Measurements from ENCODE around the gene CHERP.
"Not testable (repeated sequence)": the region's sequence is repeated elsewhere in the genome, so short reads cannot be mapped to it uniquely, and the experiment has no call there.

The CHERP gene

GRCh38 chr19:16576690-16577530 is 34.7 kb upstream of the CHERP start:
- DNase-seq (ENCODE audit: low spot score), result no peak

- no peak for DNase-seq (ENCODE audit: low spot score)
These were observed 33.8 kb upstream of the CHERP start for GRCh38 chr19:16575861-16576689.

GRCh38 chr19:16575282-16575681 is 33.0 kb upstream of the CHERP start:
- DNase-seq (ENCODE audit: low spot score), result no peak

GRCh38 chr19:16573925-16574324 is 31.7 kb upstream of the CHERP start:
- DNase-seq (ENCODE audit: low spot score), result no peak

GRCh38 chr19:16573296-16573695 is 31.1 kb upstream of the CHERP start:
- DNase-seq (ENCODE audit: low spot score), result no peak

GRCh38 chr19:16572332-16573211 is 30.3 kb upstream of the CHERP start, which contains the start of gene SLC35E1:
TSS of gene SLC35E1 (minus strand) at chr19:16572415. CDS start at chr19:16572364, 51 bp downstream.
- DNase-seq (ENCODE audit: low spot score), result peak; percentile 91

GRCh38 chr19:16571822-16572331 is 29.6 kb upstream of the CHERP start:
- peak; percentile 24 for DNase-seq (ENCODE audit: low spot score)

- DNase-seq (ENCODE audit: low spot score), result no peak
These were observed 29.0 kb upstream of the CHERP start for GRCh38 chr19:16571283-16571682.

- no peak for DNase-seq (ENCODE audit: low spot score)
These were observed 27.5 kb upstream of the CHERP start for GRCh38 chr19:16569609-16570320.

GRCh38 chr19:16566702-16567101 is 24.5 kb upstream of the CHERP start:
- no peak for DNase-seq (ENCODE audit: low spot score)

- peak; percentile 91 for DNase-seq (ENCODE audit: low spot score)
These were observed 23.9 kb upstream of the CHERP start for GRCh38 chr19:16566161-16566560.

- no peak for DNase-seq (ENCODE audit: low spot score)
These were observed 22.6 kb upstream of the CHERP start for GRCh38 chr19:16564842-16565241.

GRCh38 chr19:16562608-16563025 is 20.4 kb upstream of the CHERP start:
- no peak for DNase-seq (ENCODE audit: low spot score)

- no peak for DNase-seq (ENCODE audit: low spot score)
These were observed 19.1 kb upstream of the CHERP start for GRCh38 chr19:16561382-16561781.

GRCh38 chr19:16559780-16560276 is 17.6 kb upstream of the CHERP start:
- DNase-seq (ENCODE audit: low spot score), result no peak

- DNase-seq (ENCODE audit: low spot score), result no peak
These were observed 12.5 kb upstream of the CHERP start for GRCh38 chr19:16554776-16555175.

- not testable (repeated sequence) for DNase-seq (ENCODE audit: low spot score)
These were observed 9.7 kb upstream of the CHERP start for GRCh38 chr19:16551902-16552301.

- DNase-seq (ENCODE audit: low spot score), result no peak
These were observed 6.7 kb upstream of the CHERP start for GRCh38 chr19:16548956-16549355.

GRCh38 chr19:16544473-16545231 is 2.4 kb upstream of the CHERP start:
- no peak for DNase-seq (ENCODE audit: low spot score)

- not testable (repeated sequence) for DNase-seq (ENCODE audit: low spot score)
These were observed 1.5 kb upstream of the CHERP start for GRCh38 chr19:16543734-16544133.

Data from CD4-positive, alpha-beta T cell treated with Interleukin-6 at 100 ng/mL for 8 hours (primary cell).